Type B pancreatic cell (in vitro differentiated cells): Measurements from ENCODE around the gene CCP110. TPM values are rescaled to one million over a fixed set of nuclear protein-coding genes. Genes with fewer than 3 reads are reported as not detected.

Experiments used
- DNase-seq: peaks from one replicate; pipeline ENCODE4 v3.0.0; 2021; ENCODE audit warnings: mixed read lengths; ENCODE audit not compliant: unreplicated experiment; ENCODE audit errors: extremely low spot score
- H3K27ac Mint-ChIP-seq: 2 replicates; pipeline ENCODE4 v1.8.0; 2021; ENCODE audit warnings: mild to moderate bottlenecking, mixed read lengths
- H3K27me3 Mint-ChIP-seq: 2 replicates; pipeline ENCODE4 v1.8.0; 2021; ENCODE audit warnings: mixed read lengths
- H3K36me3 Mint-ChIP-seq: 2 replicates; pipeline ENCODE4 v1.8.0; 2021; ENCODE audit warnings: mixed read lengths
- H3K4me1 Mint-ChIP-seq: one replicate; pipeline ENCODE4 v1.8.0; 2021; ENCODE audit warnings: mixed read lengths; ENCODE audit not compliant: unreplicated experiment
- H3K4me3 Mint-ChIP-seq: 2 replicates; pipeline ENCODE4 v1.8.0; 2021; ENCODE audit warnings: mild to moderate bottlenecking, mixed read lengths
- H3K9me3 Mint-ChIP-seq: 2 replicates; pipeline ENCODE4 v1.8.0; 2021; ENCODE audit warnings: mixed read lengths
- CTCF ChIP-seq: fragments of 200-600 bp; sonication (generic); conservative IDR thresholded peaks from 2 replicates; pipeline ENCODE4 v1.5.0; 2021; ENCODE audit warnings: antibody characterized with exemption, mild to moderate bottlenecking
- total RNA-seq: library from RNA; stranded (reverse); gene quantifications from 2 replicates; pipeline ENCODE4 v1.2.1, GENCODE V29; 2021; ENCODE audit warnings: low replicate concordance

CCP110 gene
- total RNA-seq, 1 donor from 2014 or later = 29.1 TPM

GRCh38 chr16:19524356-19524615 is 544 bp downstream of the CCP110 start:
- Mint-ChIP-seq H3K4me1 (peaks cover 28% of the 10 kb centered on the region), H3K9me3 (no peaks in the 10 kb centered on the region), H3K36me3 (peaks cover 5% of the 10 kb centered on the region), H3K4me3 (peak overlapping the region; percentile 99), H3K27me3 (no peaks in the 10 kb centered on the region), H3K27ac (peak overlapping the region; percentile 93)
- TF ChIP-seq CTCF = no peak
- DNase-seq = no peak

GRCh38 chr16:19524616-19525384 is 1.1 kb downstream of the CCP110 start:
- DNase-seq = no peak
- Mint-ChIP-seq H3K4me1 (peaks cover 28% of the 10 kb centered on the region), H3K9me3 (no peaks in the 10 kb centered on the region), H3K27ac (peak overlapping the region; percentile 93), H3K4me3 (peak overlapping the region; percentile 99), H3K27me3 (no peaks in the 10 kb centered on the region), H3K36me3 (peaks cover 5% of the 10 kb centered on the region)
- TF ChIP-seq CTCF = no peak

DNA sequence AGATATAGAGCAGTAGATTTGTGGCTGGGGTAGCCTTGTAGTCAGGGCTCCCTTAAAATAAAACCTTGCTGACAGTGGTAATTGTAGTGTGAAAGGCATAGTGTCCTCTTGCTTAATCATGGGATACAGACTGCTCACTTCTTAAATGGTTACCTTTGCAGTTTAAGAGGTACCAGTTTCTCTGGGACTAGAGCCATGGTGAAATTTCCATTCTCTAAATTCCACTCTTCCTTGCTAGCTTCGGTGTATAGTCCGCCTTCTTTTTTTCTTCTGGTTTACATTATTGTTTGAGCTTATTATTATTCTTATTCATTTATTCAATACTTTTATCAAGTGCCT is 1.6 kb downstream of the CCP110 start:
- no peak for DNase-seq
- Mint-ChIP-seq H3K27ac (peak overlapping the region; percentile 93), H3K27me3 (no peaks in the 10 kb centered on the region), H3K4me3 (peak overlapping the region; percentile 99), H3K4me1 (peaks cover 28% of the 10 kb centered on the region), H3K36me3 (peaks cover 5% of the 10 kb centered on the region), H3K9me3 (no peaks in the 10 kb centered on the region)
- no peak for TF ChIP-seq CTCF

DNA sequence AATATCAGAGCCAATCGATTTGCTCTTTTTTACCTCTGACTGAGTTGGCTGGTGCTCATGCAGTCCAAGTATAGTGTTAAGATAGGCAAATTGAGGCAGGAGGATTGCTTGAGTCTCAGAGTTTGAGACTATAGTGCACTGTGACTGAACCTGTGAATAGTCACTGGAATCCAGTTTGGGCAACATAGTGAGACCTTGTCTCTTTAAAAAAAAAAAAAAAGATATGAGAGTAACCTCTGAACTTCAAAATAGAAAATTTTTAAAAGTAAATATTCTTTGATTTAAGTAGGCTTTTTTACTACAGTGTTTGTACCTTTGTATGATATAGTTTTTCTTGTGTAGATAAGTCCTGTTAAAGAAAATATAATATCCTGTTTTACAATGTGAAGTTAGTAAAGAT is 3.4 kb downstream of the CCP110 start:
- DNase-seq = no peak
- Mint-ChIP-seq H3K4me3 (no peak overlapping the region), H3K36me3 (peaks cover 7% of the 10 kb centered on the region), H3K27me3 (no peaks in the 10 kb centered on the region), H3K4me1 (peaks cover 19% of the 10 kb centered on the region), H3K27ac (no peak overlapping the region), H3K9me3 (no peaks in the 10 kb centered on the region)
- TF ChIP-seq CTCF = no peak

DNA sequence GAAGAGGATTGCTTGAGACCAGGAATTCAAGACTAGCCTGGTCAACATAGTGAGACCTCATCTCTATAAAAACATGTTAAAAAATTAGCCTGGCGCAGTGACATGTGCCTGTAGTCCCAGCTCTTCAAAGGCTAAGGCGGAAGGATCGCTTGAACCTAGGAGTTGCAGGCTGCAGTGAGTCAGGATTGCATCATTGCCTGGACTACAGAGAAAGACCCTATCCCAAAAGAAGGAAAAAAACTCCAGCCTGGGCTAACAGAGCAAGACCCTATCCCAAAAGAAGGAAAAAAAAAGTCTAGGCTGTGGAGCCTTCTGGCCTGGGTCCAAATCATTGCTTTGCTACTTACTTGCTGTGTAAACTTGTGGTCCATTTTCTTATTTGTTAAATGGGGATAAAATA is 4.9 kb downstream of the CCP110 start:
- no peak for DNase-seq
- no peak overlapping the region for H3K27ac Mint-ChIP-seq

More for the DNA sequence above, 4.9 kb downstream of the CCP110 start:
- H3K36me3 Mint-ChIP-seq = peaks cover 10% of the 10 kb centered on the region
- H3K9me3 Mint-ChIP-seq = no peaks in the 10 kb centered on the region
- H3K27me3 Mint-ChIP-seq = no peaks in the 10 kb centered on the region
- H3K4me3 Mint-ChIP-seq = no peak overlapping the region
- no peak for TF ChIP-seq CTCF
- peaks cover 14% of the 10 kb centered on the region for H3K4me1 Mint-ChIP-seq
